EL (cell line): ENCODE data around the gene CRB2.
A peak's percentile ranks its signal among the peaks of the same experiment; 100 is the strongest.

ENCODE experiments used
- DNase-seq: peaks from one replicate; pipeline ENCODE4 v3.0.0-alpha.2; 2016

The CRB2 gene

DNA sequence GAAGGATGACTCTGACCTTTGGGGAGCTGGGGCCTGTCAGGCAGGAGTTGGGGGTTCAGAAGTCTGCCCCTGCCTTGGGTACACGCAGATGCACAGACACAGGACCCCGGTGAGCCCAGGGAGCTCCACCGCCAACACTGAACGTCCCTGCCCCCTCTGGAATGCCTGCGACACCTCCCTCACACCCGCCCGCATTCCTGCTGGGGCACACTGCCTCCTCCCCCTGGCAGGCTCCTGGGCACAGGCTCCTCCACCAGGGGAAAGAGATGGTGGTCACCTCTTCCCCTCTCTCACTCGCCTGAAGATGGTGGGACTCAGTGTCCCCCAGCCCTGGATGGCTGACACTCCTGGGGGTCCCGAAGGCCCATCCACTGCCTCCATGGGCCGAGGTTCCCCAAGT lies 12.0 kb downstream of the CRB2 start:
- DNase-seq, result no peak

GRCh38 chr9:123368536-123369153 lies 12.6 kb downstream of the CRB2 start:
- DNase-seq, result no peak

DNA sequence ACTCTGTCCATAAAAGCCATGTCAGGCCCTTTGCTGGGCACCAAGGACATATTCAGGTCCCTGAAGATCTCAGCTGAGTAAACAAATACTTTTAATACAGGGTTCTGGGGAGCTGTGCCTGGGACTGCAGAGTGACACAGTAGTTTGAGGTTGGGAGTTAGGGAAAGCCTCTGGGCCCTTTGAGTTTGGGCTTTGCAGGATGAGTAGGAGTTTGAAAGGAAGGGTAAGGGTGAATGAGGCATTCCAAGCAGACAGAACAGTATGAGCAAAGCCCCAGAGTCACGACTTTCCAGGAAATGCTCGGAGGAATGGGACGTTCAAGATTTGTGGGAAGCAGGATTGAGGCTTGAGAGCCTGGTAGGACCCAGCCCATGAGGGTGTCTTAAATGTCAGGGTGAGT lies 13.3 kb downstream of the CRB2 start:
- DNase-seq, result no peak

DNA sequence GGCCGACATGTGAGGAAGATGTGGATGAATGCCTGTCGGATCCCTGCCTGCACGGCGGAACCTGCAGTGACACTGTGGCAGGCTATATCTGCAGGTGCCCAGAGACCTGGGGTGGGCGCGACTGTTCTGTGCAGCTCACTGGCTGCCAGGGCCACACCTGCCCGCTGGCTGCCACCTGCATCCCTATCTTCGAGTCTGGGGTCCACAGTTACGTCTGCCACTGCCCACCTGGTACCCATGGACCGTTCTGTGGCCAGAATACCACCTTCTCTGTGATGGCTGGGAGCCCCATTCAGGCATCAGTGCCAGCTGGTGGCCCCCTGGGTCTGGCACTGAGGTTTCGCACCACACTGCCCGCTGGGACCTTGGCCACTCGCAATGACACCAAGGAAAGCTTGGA lies 14.1 kb downstream of the CRB2 start:
- DNase-seq, result no peak

- no peak for DNase-seq
Observed at GRCh38 chr9:123370526-123371227, 14.7 kb downstream of the CRB2 start.

DNA sequence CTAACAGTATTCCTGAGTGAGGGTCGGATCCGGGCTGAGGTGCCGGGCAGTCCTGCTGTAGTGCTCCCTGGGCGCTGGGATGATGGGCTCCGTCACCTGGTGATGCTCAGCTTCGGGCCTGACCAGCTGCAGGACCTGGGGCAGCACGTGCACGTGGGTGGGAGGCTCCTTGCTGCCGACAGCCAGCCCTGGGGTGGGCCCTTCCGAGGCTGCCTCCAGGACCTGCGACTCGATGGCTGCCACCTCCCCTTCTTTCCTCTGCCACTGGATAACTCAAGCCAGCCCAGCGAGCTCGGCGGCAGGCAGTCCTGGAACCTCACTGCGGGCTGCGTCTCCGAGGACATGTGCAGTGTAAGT lies 15.2 kb downstream of the CRB2 start:
- no peak for DNase-seq

- no peak for DNase-seq
Observed at GRCh38 chr9:123371805-123372590, 16.0 kb downstream of the CRB2 start.

- DNase-seq, result no peak
Observed at GRCh38 chr9:123372766-123373446, 16.9 kb downstream of the CRB2 start.

- no peak for DNase-seq
Observed at GRCh38 chr9:123373447-123373923, 17.5 kb downstream of the CRB2 start.

DNA sequence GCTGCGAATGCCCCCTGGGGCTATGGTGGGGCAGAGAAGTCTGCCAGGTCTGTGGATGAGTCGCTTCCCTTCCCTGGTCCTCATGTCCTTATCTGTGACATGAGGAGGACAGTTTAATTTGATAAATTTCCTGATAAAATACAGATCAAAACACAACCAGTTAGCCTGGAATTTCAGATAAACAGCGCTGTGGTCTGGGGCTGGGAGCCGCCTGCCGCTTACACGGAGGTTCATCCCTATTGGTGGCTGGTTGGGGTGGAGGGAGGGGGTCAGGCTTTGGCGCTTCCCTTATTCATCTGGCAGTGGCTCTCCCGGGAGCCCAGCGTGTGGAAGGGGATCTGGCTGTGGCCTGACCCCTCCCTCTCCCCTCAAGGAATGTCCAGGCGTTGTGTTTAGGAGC lies 17.9 kb downstream of the CRB2 start:
- no peak for DNase-seq

DNA sequence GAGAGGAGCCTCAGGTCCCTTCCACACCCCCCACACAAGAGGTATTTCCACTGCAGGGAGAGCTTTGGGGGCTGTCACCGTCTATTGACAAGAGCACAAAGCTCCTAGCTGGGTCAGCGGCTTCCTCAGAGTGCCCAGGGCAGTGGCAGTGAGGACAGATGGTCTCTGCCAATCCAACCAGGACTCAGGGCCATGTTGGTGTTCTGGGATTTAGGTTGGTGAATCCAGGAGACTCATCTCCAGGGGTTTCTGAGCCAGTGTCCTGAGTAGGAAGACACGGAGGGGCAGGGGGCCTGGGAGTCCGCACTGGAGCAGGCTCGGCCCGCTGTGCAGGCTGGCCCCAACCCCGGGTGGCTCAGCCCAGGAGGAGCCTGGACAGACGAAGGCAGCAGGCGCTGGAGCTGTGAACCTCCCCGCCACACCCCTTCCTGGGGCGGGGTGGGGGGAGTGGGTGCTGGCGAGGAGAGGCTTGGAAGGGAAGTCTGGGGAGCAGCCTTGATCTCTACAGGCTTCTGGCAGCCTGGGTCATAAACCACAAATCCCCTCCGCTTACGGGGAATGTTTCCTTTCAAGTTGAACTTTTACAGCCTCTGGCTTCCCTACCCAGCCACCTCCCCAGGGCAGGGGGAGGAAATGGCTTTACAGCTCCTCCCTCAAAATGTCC lies 19.6 kb downstream of the CRB2 start:
- DNase-seq, result peak; percentile 27

DNA sequence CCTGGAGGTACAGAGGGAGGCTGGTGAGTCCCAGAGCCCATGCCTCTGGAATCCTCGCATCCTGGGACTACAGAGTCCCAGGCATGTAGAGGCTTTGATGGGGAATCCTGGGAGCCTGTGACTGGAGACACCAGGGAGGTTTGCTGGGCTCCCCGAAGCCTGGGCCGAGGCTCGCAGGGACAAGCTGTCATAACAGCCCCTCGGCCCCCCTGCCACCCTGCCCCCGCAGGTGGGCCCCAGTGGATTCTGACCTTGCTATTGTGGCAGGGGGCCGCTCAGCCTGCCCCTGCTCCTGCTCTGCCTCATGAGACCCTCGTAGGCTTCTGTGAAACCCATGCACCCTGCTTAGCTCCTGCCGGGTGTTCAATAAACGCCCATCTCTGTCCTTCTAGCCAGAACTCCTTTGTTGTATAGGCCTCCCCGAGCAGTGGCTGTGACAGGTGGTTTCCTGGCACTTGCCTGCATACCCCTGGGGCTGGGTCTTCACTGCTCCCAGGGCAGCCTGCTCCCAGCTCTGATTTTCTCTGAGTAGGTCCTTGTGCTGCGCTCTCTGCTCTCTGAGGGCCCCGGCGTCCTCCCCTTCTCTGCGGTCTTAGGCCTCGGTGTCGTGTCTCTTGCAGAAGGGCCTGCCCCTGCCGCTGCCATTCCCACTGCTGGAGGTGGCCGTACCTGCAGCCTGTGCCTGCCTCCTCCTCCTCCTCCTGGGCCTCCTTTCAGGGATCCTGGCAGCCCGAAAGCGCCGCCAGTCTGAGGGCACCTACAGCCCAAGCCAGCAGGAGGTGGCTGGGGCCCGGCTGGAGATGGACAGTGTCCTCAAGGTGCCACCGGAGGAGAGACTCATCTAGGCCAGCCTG lies 20.4 kb downstream of the CRB2 start:
- no peak for DNase-seq

- no peak for DNase-seq
Observed at GRCh38 chr9:123377211-123377971, 21.4 kb downstream of the CRB2 start.

- no peak for DNase-seq
Observed at GRCh38 chr9:123378025-123378424, 22.0 kb downstream of the CRB2 start.

- no peak for DNase-seq
Observed at GRCh38 chr9:123378956-123379660, 23.1 kb downstream of the CRB2 start.

- DNase-seq, result no peak
Observed at GRCh38 chr9:123380852-123381705, 25.1 kb downstream of the CRB2 start.

DNA sequence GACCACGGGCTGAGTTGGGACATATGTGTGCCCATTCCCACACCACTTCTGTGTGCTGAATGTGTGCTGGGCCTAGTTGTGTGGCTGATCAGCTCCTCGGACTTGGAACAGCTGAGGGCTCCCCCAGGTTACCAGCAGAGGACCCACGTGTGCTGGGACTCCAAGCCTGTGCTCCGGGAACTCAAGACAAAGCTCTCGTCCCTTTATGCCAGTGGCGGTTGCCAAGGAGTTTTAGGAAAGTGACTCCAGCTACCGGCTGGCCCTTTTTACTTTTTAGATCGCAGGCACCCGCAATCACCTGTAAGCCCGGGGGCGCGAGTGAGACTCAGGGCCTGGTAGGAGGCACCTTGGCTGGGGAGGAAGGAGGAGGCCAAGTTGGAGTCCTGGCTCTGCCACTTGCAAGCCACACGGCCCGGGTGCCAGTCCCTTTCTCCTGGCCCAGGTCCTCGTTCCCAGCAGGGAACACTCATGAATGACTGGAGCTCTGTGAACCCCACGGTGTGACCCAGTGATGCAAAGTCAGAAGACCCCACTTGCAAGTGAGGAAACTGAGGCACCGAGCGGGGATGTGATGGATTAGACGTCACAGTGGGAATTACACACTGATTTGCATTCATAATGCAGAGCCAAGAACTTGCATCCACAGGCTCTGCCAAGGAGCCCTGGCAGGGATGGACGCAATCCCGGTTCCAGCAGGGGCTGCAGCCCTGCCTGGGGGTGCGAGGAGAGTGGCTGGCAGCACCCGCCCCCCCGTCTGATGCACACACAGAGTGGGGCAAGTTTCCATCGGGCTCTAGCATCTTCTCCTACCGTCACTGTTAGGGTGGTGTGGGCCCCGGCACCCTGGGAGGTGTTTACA lies 26.9 kb downstream of the CRB2 start:
- DNase-seq, result no peak

GRCh38 chr9:123383512-123384170 lies 27.6 kb downstream of the CRB2 start:
- no peak for DNase-seq
